ENCODE measurements around the gene GRIA1. TPM values are rescaled to one million over a fixed set of nuclear protein-coding genes. Genes with fewer than 3 reads are reported as not detected.

GRIA1 gene
- total RNA-seq, 3 donors from 2014 or later, result 0.33 to 0.88 TPM; not detected in 1

DNA sequence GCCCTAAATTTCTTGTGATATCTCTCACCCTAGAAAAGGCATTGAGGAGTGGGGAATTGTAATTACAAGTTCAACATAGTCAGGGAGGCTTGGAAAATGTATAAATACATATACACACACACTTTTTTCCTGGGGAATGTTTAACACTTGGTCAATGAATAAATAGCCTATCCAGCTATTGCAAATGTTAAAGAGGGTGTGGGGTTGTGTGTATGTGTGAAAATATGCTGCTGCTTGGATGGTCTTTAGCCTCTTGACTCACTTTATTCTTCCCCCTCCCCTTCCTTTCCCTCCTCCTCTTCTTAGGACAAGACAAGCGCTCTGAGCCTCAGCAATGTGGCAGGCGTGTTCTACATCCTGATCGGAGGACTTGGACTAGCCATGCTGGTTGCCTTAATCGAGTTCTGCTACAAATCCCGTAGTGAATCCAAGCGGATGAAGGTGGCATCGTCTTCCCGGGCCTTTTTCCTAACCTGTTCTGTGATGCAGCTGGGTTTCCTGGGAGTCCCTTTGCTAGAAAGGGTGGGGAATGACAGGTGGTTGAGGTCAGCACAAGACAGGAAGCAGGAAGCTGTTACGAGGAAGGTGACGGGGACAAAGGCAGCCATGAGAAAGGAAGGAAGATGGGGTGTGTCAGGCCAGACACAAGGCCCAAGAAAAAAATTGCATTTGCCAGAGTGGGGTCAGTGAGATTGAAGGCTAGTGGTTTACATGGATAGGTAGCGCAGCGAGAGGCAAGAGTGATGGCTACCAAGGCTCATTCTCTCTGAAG, 311.8 kb downstream of the GRIA1 start:
- H3K27me3 ChIP-seq, result no peaks in the 10 kb centered on the region
- no peaks in the 10 kb centered on the region for H3K9me3 ChIP-seq
- TF ChIP-seq, protein P1, sequence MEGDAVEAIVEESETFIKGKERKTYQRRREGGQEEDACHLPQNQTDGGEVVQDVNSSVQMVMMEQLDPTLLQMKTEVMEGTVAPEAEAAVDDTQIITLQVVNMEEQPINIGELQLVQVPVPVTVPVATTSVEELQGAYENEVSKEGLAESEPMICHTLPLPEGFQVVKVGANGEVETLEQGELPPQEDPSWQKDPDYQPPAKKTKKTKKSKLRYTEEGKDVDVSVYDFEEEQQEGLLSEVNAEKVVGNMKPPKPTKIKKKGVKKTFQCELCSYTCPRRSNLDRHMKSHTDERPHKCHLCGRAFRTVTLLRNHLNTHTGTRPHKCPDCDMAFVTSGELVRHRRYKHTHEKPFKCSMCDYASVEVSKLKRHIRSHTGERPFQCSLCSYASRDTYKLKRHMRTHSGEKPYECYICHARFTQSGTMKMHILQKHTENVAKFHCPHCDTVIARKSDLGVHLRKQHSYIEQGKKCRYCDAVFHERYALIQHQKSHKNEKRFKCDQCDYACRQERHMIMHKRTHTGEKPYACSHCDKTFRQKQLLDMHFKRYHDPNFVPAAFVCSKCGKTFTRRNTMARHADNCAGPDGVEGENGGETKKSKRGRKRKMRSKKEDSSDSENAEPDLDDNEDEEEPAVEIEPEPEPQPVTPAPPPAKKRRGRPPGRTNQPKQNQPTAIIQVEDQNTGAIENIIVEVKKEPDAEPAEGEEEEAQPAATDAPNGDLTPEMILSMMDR (IDR thresholded peaks at IDR 0.05), result no peak
- TF ChIP-seq POLR2AphosphoS5 (IDR thresholded peaks at IDR 0.05), result no peak
- intact Hi-C loops (cut with DNase I; ENCODE audit: low total_unique reads), result no loop called here
- no peak overlapping the region for H3K4me3 ChIP-seq
- no peaks in the 10 kb centered on the region for H3K4me1 ChIP-seq
- no peak for DNase-seq (ENCODE audit: low spot score in 2 of 2)
- no peaks in the 10 kb centered on the region for H3K36me3 ChIP-seq
- H3K27ac ChIP-seq, result no peak overlapping the region

DNA sequence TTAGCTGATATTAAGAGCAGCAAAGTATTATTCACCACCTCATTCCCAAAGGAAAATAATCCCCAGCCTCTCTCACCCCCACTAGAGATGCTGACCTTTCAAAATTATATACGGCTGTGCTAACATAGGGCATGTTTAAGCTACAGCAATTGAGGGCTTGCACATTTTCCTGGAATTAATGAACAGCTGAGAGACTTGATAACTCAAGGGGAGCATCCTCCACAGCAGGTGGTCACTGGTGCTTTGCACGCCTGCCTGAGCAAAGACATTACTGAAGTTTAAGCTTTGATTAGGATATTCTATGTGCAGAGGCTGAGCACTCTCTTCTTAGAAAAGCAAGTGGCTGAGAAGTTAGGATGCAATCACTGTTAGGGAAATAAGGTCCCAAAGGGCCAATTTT, 317.3 kb downstream of the GRIA1 start:
- no peaks in the 10 kb centered on the region for H3K36me3 ChIP-seq
- no peak for TF ChIP-seq POLR2A (IDR thresholded peaks at IDR 0.05)
- TF ChIP-seq, protein P1 (IDR thresholded peaks at IDR 0.05), result no peak
- TF ChIP-seq POLR2AphosphoS5 (IDR thresholded peaks at IDR 0.05), result no peak
- no peaks in the 10 kb centered on the region for H3K27me3 ChIP-seq
- no peak overlapping the region for H3K27ac ChIP-seq
- H3K4me3 ChIP-seq, result no peak overlapping the region
- H3K4me1 ChIP-seq, result no peaks in the 10 kb centered on the region
- DNase-seq (ENCODE audit: low spot score in 2 of 2), result no peak
- intact Hi-C loops (cut with DNase I; ENCODE audit: low total_unique reads), result no loop called here
- H3K9me3 ChIP-seq, result no peaks in the 10 kb centered on the region

DNA sequence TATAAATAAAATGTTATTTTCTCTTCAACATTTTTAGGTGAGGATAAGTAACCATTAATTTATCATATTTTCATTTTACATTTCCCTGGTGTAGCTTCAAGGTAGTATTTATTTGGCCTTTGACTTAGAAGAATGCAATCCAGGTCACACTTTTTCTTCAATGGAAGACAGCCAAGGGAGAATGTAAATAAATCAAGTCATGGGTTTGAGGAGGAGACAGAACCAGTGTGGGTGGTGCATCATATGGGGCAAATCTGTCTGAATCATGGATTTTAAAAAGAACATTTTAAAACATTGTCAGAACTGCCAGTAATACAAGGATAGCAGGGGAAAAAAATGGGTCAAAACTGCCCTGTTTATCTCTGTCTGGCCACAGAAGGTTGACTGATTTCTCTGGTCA, 318.7 kb downstream of the GRIA1 start:
- no peaks in the 10 kb centered on the region for H3K9me3 ChIP-seq
- DNase-seq (ENCODE audit: low spot score in 2 of 2), result no peak
- no peak overlapping the region for H3K4me3 ChIP-seq
- no peak overlapping the region for H3K27ac ChIP-seq
- intact Hi-C loops (cut with DNase I; ENCODE audit: low total_unique reads), result loop anchor here (1.0 kb wide), 1 partner anchor 16 kb away; no protein-coding TSS in a partner anchor
- no peaks in the 10 kb centered on the region for H3K4me1 ChIP-seq
- no peaks in the 10 kb centered on the region for H3K27me3 ChIP-seq
- TF ChIP-seq, protein P1 (IDR thresholded peaks at IDR 0.05), result no peak
- no peak for TF ChIP-seq POLR2AphosphoS5 (IDR thresholded peaks at IDR 0.05)
- no peak for TF ChIP-seq POLR2A (IDR thresholded peaks at IDR 0.05)
- no peaks in the 10 kb centered on the region for H3K36me3 ChIP-seq

DNA sequence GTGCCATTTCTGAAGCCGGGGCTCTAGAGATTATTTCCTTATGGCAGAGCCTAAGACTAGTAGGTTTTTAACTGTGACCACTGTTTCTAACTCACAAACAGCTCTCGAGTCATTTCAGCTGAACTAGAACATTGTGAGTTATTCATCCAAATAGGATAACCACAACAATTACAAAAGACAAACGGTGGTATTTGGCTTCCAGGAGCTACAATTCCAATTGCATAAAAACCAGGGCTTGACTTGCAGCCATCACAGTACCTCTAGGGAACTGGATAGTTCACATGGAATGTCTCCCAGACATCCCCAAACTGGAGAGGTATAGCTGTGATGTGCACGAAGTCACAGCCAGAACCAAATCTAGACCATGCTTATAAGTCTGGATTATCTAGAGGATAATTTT, 323.4 kb downstream of the GRIA1 start:
- TF ChIP-seq POLR2AphosphoS5 (IDR thresholded peaks at IDR 0.05) (no peak), POLR2A (IDR thresholded peaks at IDR 0.05) (no peak)
- TF ChIP-seq, protein P1 (IDR thresholded peaks at IDR 0.05), result no peak
- Histone ChIP-seq H3K4me3 (no peak overlapping the region), H3K9me3 (no peaks in the 10 kb centered on the region), H3K36me3 (no peaks in the 10 kb centered on the region), H3K27me3 (no peaks in the 10 kb centered on the region), H3K4me1 (no peaks in the 10 kb centered on the region), H3K27ac (no peak overlapping the region)
- intact Hi-C loops (cut with DNase I; ENCODE audit: low total_unique reads), result no loop called here
- no peak for DNase-seq (ENCODE audit: low spot score in 2 of 2)

DNA sequence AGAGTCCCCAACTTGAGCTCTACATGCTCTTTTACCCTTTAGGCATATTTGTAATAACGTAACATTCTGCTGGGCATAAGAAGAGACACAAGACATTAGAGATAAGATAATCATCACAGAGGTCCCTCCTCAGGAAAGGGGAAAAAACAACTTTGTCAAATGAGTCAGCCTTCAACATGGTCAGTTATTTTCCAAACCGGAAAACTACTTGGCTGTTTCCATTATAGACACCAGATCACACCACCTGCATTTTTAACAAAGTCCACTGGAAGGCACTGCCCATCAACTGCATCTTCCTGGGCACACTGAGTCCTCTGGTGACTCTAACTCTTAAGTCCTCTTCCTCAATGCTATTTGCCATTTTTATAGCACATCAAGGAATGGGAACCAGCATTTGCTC, 326.4 kb downstream of the GRIA1 start:
- H3K4me3 ChIP-seq, result no peak overlapping the region
- TF ChIP-seq POLR2AphosphoS5 (IDR thresholded peaks at IDR 0.05) (no peak), POLR2A (IDR thresholded peaks at IDR 0.05) (no peak)
- TF ChIP-seq, protein P1 (IDR thresholded peaks at IDR 0.05), result no peak
- intact Hi-C loops (cut with DNase I; ENCODE audit: low total_unique reads), result no loop called here
- no peaks in the 10 kb centered on the region for H3K36me3 ChIP-seq
- no peak for DNase-seq (ENCODE audit: low spot score in 2 of 2)
- H3K27ac ChIP-seq, result no peak overlapping the region
- H3K27me3 ChIP-seq, result no peaks in the 10 kb centered on the region
- H3K9me3 ChIP-seq, result no peaks in the 10 kb centered on the region
- no peaks in the 10 kb centered on the region for H3K4me1 ChIP-seq

Measured in breast epithelium (tissue), 4 donors.